ENCODE measurements around the gene ARHGAP28. TPM values are rescaled to one million over a fixed set of nuclear protein-coding genes. Genes with fewer than 3 reads are reported as not detected.

Gene ARHGAP28
- total RNA-seq, 4 donors from 2014 or later, result 1.1 to 26.3 (median 2.6) TPM

GRCh38 chr18:6785411-6785810 is 55.9 kb downstream of the ARHGAP28 start:
- Histone ChIP-seq H3K27me3 (no peaks in the 10 kb centered on the region), H3K36me3 (no peaks in the 10 kb centered on the region), H3K4me3 (no peak overlapping the region), H3K27ac (no peak overlapping the region), H3K9me3 (no peaks in the 10 kb centered on the region), H3K4me1 (peaks cover 0 to 10% (median 3%) of the 10 kb centered on the region in 4 donors)
- in situ Hi-C loops (cut with MboI; ENCODE audit: low pct_ligation_motif_present in 1 of 4, low pct_unique_long_range_greater_than_20kb in 1 of 4, low sequenced_read_pairs in 3 of 4), result no loop called here
- 80 to 92% methylated on average over 2 to 3 of the region's 3 CpGs for WGBS, 2 donors (ENCODE audit: low coverage in 1 of 2)
- no peak for DNase-seq
- intact Hi-C loops (cut with DNase I; ENCODE audit: low total_unique reads), result no loop called here
- TF ChIP-seq CTCF (IDR thresholded peaks at IDR 0.05) (no peak), POLR2A (IDR thresholded peaks at IDR 0.05) (no peak), POLR2AphosphoS5 (IDR thresholded peaks at IDR 0.05) (no peak), EP300 (IDR thresholded peaks at IDR 0.05; ENCODE audit: low read depth) (no peak)

GRCh38 chr18:6792391-6792790 is 62.9 kb downstream of the ARHGAP28 start:
- no peak overlapping the region for H3K27ac ChIP-seq
- no peak for TF ChIP-seq CTCF (IDR thresholded peaks at IDR 0.05)
- no peak for TF ChIP-seq POLR2A (IDR thresholded peaks at IDR 0.05)
- no peak for TF ChIP-seq POLR2AphosphoS5 (IDR thresholded peaks at IDR 0.05)
- TF ChIP-seq EP300 (IDR thresholded peaks at IDR 0.05; ENCODE audit: low read depth), result no peak
- H3K27me3 ChIP-seq, result no peaks in the 10 kb centered on the region
- 77 to 86% methylated on average over 5 of the region's 5 CpGs for WGBS, 2 donors (ENCODE audit: low coverage in 1 of 2)
- no peak for DNase-seq
- in situ Hi-C loops (cut with MboI; ENCODE audit: low pct_ligation_motif_present in 1 of 4, low pct_unique_long_range_greater_than_20kb in 1 of 4, low sequenced_read_pairs in 3 of 4) (no loop called here), intact Hi-C loops (cut with DNase I; ENCODE audit: low total_unique reads) (no loop called here)
- H3K4me1 ChIP-seq, result no peaks in the 10 kb centered on the region
- no peaks in the 10 kb centered on the region for H3K36me3 ChIP-seq
- H3K9me3 ChIP-seq, result no peaks in the 10 kb centered on the region
- no peak overlapping the region for H3K4me3 ChIP-seq

GRCh38 chr18:6793455-6793854 is 63.9 kb downstream of the ARHGAP28 start:
- no peak for TF ChIP-seq CTCF (IDR thresholded peaks at IDR 0.05)
- no peak for TF ChIP-seq POLR2AphosphoS5 (IDR thresholded peaks at IDR 0.05)
- no peaks in the 10 kb centered on the region for H3K36me3 ChIP-seq
- no peak overlapping the region for H3K4me3 ChIP-seq
- DNase-seq, result no peak
- no peaks in the 10 kb centered on the region for H3K9me3 ChIP-seq
- no peaks in the 10 kb centered on the region for H3K27me3 ChIP-seq
- whole genome bisulfite sequencing, 2 donors (ENCODE audit: low coverage in 1 of 2), result 74 to 78% methylated on average over 5 of the region's 5 CpGs
- H3K27ac ChIP-seq, result no peak overlapping the region
- intact Hi-C loops (cut with DNase I; ENCODE audit: low total_unique reads) (no loop called here), in situ Hi-C loops (cut with MboI; ENCODE audit: low pct_ligation_motif_present in 1 of 4, low pct_unique_long_range_greater_than_20kb in 1 of 4, low sequenced_read_pairs in 3 of 4) (no loop called here)
- no peaks in the 10 kb centered on the region for H3K4me1 ChIP-seq

- TF ChIP-seq POLR2A (IDR thresholded peaks at IDR 0.05), result no peak
- TF ChIP-seq EP300 (IDR thresholded peaks at IDR 0.05; ENCODE audit: low read depth), result no peak
- no peak for TF ChIP-seq CTCF (IDR thresholded peaks at IDR 0.05)
- TF ChIP-seq POLR2AphosphoS5 (IDR thresholded peaks at IDR 0.05), result no peak
- H3K36me3 ChIP-seq, result no peaks in the 10 kb centered on the region
- no peaks in the 10 kb centered on the region for H3K4me1 ChIP-seq
- no peak for DNase-seq
- intact Hi-C loops (cut with DNase I; ENCODE audit: low total_unique reads), result no loop called here
- H3K27me3 ChIP-seq, result no peaks in the 10 kb centered on the region
- WGBS, 2 donors (ENCODE audit: low coverage in 1 of 2), result 81 to 93% methylated on average over 2 of the region's 2 CpGs
- in situ Hi-C loops (cut with MboI; ENCODE audit: low pct_ligation_motif_present in 1 of 4, low pct_unique_long_range_greater_than_20kb in 1 of 4, low sequenced_read_pairs in 3 of 4), result no loop called here
- H3K4me3 ChIP-seq, result no peak overlapping the region
- no peaks in the 10 kb centered on the region for H3K9me3 ChIP-seq
- H3K27ac ChIP-seq, result no peak overlapping the region
These were observed 64.5 kb downstream of the ARHGAP28 start for GRCh38 chr18:6793986-6794385.

Data from transverse colon (tissue), 4 donors.